HG03103 (cell line): Measurements from ENCODE around the gene CRTC1.

Experiments
- ATAC-seq: cut with Tn5 transposase; IDR thresholded peaks from one replicate; pipeline ENCODE4 v1.9.1; 2021; ENCODE audit warnings: low read depth; ENCODE audit not compliant: unreplicated experiment

Gene CRTC1

DNA sequence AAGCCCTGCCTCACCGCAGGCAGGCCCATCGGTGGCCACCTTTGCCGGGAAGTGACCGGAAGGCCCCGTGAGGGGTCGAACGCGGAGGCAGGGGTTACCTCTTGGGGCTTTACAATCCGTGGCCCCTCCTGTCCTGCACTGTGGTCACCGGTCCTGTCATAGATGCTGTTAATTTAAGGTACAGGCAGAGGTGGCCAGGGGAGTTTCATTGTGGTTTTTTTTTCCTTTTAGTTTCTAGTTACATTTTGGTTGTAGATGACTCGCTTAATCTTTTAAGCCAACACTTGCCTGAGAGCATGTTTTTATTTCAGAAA lies 94.6 kb downstream of the CRTC1 start:
- no peak for ATAC-seq

DNA sequence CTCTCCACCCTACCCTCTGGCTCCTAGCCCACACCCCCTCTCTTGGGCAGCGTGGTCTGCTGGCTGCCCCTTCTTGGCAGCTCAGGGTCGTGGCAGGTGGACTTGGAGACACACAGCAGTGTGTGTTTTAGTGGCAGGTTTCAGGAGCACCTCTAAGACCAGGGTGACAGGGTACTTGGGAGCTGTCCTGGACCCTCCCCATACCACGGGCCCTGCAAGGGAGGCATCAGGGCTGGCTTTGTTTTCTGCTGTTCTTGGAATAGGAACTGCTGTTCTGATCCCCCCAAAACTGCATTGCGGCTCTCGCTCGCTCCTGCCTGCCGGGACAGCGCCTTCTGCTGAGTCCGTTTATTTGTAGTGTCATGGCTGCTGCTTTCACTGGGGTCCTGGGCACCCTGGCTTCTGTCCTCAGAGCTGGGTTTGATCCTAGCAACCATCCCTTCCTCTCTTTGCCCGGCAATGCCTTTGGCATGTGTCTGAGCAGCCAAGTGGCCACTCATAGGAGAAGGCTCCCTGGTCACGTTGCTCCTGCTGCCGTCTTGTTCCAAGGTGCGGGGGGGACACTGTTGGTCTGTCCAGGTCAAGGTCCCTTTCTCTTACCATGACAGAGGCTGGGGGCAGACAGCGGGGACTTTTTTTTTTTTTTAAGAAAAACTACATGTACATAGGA lies 95.5 kb downstream of the CRTC1 start:
- ATAC-seq: no peak

DNA sequence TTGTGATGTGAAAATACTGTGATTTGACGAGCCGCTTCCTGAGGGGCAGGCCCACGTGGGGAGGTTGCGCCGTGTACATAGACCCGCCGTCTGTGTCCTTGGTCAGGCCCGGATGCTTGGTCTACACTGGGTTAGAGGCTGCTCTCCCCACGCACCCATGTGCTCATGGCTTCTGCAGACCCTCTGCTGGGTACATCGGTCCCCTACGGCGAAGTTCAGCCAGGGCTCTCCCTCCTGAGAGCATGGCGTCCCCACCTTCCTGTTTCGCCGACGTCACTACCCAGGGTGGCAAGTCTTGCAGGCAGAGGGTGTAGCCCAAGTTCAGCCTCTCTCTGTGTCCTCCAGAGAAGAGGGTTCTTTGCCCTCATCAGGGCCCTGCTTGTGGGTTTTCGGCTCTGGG lies 96.6 kb downstream of the CRTC1 start:
- no peak for ATAC-seq

DNA sequence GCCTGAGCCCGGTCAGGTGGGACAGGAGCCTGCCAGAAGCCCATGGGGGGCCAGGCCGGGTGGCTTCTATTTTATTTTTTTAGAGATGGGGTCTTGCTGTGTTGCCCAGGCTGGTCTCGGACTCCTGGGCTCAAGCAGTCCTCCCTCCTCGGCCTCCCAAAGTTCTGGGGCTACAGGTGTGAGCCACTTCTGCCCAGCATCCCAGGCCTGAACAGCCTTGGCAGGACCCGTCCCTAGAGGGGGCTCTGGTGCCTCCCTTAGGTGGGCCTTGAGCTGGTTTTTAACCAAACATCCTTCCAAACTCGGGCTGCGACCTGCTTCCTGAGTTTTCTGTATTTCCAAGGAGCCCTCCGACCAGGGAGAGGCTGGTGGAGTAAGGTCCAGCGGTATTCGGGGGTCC lies 97.2 kb downstream of the CRTC1 start:
- ATAC-seq: no peak

DNA sequence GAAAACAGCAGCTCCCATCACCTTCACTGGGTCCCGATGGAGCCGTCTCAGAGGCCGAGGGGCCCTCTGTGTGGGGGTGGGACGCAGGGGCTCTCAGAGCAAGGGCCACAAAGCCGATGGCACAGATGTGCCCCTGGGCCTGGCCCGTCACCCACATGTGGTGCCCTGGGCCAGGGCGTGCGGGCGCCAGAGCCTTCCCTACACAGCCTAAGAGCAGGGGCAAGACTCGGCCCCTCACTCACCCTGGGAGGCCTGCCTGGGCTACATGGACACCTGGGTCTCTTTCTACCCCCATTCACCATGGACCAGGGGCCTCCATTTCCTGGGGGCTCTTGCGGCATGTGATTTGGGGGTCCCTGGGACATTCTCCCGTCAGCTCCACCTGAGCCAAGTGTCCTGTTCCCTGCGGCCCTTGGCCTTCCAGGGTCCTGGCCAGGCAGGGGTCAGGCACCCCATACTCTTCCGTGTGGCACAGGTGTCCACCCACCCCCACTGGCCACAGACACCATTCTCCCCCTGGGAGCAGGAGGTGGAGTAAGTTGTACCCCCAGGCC lies 97.6 kb downstream of the CRTC1 start:
- no peak for ATAC-seq

DNA sequence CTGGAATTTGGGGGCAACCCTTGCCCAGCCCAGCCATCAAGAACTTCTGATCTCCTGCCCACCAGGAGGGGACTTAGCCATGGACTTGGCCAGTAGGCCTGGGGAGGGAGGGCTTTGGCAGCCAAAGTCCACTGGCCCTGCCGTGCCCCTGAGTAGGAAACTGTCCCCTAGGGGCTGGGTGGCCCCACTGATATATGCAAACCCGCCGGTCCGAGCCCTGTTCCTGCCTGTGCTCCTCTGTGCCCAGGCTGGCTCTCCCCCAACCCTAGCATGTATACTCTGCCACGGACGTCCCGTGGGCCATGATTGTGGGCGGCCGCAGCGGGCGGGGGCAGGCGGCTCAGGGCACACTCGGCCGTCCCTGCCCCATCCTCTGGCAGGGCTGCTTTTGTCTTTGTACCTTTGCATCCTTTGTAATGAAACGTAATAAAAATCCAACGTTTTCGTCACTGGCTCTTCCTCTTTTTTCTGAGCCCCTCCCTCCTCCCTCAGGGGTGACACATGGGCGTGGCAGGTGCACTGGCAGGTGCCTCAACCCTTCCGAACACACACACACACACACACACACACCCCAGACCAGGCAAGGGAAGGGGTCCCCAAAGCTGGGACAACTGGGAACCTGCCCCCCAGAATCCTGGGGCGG lies 98.5 kb downstream of the CRTC1 start:
- ATAC-seq: no peak

DNA sequence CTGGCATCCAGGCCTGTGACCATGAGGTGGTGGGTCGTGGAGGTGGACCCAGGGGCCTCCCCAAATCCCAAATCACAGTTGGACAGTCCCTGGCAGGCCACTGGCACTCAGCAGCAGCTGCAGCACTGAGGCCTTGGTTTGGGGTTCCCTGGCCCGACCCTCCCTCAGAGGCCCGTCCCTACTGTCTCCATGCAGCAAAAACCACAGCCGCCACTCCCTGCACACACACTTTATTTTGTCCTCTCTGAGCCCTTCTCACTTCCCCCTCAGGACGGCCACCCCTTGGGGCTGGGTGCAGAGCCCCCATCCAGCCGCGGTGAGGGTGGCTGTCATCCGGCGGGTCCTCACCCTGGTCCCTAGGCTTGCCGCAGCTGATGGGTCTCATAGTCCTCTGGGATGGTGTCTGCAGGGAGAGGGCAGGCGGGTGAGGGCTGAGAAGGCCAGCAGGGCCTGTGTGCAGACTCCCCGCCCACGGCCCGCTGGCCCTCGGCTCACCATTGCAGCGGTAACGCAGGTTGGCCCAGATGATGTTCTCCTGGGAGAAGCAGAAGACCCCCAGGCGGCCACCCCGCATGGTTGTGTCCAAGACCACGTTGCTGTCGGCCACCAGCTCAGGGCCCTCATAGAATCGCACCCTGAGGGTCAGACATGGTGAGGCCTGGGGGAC lies 99.2 kb downstream of the CRTC1 start:
- no peak for ATAC-seq

DNA sequence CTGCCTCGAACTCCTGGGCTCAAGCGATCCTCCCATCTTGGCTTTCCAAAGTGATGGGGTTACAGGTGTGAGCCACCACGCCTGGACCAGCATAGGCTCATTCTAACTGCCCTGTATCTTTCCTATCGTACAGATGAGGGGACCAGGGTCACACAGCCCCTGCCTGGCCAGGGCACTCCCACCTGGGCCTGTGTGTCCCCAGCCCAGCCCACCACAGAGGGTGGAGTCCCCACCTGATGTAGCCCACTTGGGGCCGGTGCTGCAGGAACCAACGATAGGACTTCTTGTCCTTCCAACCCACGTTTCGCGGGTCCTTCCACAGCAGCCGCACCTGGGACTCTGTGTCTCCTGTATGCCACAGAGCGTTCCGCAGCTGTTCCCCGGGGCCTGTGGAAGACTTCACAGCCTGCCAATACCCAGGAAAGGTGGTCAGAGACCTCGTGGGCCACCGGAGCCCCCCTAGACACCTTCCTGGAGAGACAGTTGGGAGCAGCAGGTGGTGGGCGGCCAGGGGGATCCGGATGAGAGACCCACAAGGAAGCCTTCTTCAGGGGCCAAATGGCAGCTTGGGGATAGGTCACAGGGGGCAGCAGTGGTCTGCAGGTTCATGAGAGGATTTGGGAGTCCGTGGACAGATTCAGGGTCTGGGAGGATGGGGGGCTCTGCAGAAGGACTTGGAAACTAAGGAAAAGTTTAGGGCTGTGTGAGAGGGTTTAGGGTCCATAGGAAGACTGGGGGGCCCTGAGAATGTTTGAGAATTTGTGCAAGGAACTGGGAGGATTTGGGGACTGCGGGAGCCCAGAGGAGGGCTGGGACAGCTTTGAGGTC lies 100.7 kb downstream of the CRTC1 start:
- ATAC-seq: no peak

DNA sequence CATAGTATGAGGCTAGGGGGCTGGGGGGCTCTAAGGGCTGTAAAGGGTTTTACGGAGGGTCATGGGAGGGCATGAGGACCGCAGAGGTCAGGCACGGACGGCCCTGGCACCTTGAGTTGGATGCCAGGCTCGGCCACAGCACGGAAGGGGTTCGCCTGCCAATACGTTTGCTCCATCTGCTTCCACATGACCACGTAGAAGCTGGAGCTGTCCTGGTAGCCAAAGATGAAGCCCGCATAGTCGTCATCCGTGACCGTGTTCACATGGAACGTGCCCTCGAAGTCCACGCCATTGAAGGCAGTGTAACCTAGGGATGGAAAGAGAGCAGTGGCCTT lies 101.3 kb downstream of the CRTC1 start:
- no peak for ATAC-seq

DNA sequence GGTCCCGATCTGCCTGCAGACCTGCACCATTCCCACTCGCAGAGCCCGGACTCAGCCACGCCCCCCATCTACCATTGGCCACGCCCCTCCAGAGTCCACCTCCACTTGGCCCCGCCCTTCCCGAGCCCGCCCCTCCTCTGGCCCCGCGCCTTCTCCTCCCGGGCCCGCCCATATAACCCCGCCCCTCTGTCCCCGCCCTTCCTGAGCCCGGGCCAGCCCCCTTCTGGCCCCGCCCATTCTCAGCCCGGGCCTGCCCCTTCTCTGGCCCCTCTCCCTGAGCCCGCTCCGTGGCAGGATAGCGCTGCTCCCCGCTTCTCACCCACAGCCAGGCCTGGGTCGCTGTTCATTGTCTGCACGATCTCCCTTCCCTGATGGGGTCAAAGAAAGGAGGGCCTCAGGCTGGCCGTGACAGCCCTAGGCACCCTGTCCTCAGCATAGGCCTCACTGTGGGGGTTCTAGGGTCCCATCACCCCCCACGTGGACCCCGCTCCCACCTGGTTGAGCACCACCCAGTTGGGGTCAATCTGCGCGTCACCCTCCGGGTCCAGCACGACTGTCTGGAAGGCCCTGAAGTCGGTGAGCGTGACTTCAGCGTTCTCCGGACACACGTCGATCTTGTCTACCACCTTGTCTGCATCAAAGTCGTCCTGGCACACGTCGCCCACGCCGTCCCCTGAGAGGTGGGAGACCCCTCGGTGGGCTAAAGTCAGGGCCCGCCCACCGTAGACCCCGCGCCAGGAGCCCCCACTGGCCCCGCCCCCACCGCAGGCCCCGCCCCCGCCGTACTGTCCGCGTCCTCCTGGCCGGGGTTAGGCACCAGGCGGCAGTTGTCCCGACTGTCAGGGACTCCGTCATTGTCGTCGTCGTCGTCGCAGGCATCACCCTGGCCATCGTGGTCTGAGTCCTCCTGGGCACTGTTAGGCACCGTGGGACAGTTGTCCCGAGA lies 102.0 kb downstream of the CRTC1 start:
- no peak for ATAC-seq

DNA sequence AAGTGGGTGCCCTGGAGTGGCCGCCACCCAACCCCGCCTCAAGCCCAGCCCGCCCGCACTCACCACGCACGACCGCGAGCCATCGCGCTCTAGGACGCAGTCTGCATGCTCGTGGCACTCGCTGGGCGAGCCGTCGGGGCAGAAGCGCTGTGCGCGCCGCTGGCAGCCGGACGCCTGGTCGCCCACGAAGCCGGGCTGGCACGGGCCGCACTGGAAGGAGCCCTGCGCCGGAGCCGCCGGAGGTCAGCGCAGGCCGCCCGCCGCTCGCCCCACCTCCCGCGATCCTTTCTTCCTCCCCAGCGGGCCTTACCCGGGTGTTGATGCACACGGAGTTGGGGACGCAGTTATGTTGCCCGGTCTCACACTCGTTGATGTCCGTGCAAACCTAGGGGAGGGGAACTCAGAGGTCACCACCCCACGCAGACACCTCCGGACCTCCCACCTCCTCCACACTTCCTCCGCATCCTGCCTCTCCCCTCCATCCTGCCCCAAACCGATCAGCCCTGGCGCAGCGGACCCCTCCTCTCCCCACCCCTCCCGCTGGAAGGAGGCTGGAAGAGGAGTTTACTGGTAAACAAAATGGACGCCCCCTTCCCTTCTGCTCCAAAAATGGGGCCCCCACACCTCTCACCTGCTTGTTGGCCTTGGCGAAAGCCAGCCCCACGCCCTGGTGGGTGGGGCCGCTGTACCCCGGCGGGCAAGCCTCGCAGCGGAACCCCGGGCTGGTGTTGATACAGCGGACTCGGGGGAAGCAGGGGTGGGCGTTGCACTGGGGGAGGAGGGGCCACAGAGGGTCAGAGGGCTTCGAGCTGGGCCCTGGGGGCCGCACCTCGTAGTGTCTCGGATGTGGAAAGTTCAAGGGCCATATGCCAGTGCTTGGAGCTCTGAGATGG lies 105.3 kb downstream of the CRTC1 start:
- no peak for ATAC-seq

DNA sequence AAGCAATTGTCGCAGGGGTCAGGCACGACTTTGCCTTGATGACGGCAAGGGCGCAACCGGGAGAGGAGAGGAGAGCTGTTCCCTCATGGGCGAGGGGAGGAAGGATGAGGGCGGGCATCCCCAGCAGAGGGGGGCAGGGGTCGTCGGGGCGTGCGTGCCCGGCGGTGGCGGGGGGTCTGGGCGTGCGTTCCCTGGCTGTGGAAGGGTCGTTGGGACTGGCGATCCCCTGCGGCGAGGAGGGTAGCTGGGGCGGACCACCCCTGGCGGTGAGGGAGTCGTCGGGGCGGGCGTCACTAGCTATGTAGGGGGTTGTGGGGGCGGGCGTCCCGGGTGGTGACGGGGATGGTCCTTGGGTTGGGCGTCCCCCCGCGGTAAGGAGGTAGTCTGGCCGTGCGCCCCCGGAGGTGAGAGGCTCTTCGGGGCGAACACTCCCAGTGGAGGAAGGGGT lies 106.0 kb downstream of the CRTC1 start:
- no peak for ATAC-seq

DNA sequence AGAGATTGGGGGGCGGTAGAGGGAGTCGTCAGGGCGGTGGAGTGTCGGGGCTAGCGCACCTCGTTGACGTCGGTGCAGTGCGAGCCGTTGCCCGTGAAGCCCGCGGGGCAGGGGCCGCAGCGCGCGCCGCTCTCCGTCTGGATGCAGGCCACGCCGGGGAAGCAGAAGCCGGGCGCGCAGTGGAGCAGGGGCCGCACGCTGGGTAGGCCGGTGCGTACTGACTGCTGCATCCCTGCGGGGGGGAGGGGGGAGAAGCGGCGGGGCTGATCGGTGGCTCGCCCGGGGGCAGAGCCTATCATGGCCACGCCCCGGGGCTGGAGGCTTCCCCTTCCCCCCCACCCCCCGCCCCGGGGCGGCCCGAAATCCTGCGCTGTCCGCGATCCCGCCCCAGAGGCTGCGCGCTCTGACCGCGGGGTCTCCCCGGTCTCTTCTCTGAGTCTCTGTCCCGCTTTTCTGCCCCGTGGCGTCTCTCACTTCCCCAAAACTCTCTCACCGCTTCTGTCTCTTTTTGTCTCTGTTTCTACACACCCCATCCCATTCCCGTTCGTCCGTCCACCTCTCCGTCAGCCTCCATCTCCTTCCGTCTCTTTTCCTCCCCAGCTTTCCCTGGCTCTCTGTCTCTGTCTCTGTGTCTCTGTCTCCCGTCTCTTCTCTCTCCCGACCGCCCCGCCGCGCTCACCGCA lies 106.5 kb downstream of the CRTC1 start:
- no peak for ATAC-seq

DNA sequence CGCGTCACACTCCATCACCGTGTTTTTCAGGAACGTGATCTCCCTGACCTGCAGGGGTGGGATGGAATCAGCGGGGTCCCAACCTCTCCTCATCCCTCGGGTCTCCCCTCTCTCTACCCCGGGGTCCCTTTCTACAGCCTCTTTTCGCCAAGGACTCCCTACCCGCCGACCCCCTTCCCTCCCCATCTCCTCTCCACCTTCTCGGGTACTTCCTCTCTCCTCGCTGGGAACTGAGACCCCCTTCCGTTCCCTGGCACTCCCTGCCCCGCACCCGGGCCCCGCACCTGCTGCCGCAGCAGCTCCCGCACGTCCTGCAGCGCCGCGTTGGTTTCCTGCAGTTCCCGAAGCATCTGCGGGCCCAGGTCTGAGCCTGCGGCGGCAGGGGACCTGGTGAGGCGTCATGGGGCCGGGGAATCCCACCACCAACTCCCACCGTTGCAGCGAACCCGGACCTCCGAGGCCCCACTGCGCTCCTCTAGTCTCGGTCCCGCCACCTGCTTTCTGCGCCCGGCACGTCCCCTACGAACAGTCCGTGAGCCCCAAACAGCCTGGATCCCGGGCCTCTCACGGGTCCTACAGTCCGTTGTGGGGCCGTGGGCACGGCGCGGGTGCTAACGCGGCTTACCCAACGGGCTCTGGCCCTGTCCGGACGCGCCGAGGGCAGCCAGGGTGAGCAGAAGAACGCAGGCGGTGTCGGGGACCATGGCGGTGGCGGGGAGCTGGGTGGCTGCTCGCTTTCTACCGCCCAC lies 107.3 kb downstream of the CRTC1 start, which contains the start of gene COMP:
TSS of gene COMP (minus strand) at position 740 of the 749 bp plus-strand sequence. CDS start at position 704, 36 bp downstream.
- no peak for ATAC-seq

DNA sequence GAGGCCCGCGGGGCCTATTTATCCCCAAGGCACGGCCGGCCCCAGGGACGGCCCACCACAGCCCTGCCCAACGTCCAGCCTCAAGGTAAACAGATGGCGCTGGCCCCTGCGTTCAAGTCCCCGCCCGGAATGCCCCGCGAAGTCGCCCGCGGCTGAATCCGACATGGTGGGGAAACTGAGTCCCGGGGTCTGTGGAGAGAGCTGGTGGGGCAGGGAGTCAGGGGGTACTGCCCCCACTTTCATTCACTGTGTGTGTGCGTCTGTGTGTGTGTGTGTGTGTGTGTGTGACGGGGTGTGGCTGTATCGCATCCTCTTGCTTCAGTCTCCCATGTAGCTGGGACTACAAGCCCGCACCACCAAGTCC lies 107.8 kb downstream of the CRTC1 start:
- no peak for ATAC-seq

DNA sequence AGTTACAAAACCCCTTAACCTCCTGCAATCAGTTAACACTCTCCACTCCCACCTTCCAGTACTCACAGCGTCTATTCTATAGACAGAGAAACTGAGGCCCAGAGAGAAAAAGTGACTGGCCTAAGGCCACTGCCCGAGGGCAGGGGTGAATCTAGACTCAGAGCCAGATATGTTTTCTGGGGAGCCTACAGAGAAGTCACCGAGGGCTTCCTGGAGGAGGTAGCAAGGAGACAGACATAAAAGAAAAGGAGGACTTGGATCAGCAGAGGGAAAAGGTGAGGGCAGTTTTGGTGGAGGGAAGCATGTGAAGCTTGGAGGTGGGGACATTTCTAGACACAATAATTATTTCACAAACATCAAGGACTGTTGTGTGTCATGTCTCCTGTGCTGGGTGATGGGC lies 109.2 kb downstream of the CRTC1 start:
- ATAC-seq: no peak

DNA sequence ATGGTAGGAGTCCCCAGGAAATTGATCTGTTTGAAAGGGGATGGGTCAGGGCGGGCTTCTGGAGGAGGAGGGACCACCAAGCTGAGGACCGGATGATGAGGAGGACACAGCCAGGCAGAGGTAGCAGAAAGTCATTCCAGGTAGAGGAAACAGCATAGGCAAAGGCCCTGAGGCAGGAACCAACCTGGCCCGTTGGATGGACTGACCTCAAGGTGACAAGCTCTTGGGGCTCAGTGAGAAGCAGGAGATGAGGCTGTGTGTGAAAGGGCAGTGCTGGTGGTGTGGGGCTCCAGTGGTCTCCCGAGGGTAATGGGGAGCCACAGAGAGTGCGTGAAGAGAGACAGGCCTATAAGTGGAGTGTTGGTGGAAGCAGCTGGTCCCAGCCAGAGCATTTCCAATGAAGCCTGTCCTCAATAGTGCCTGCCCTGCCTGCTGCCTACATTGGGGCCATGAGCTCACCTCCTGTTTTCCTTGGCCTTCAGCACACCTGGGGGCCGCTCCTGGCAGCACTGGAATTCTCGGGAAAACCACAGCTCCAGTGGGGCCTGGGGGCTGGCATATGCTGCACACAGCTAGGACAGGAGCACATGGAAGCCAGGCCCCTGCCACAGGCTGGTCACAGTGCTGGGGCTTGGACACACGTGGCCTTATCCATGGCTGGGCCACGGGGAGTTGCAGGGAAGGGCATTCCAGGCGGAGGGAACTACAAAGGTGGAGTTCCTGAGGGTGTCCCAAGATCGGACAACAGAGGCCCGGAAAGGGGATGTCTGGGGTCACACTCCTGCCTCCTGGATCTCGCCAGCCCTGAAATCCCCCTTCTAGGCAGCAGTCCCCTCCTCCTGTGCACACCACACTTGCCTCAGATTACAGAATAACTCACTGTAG lies 109.9 kb downstream of the CRTC1 start:
- no peak for ATAC-seq
